HepG2 (cell line): Measurements from ENCODE around the gene CTRL. TPM values are rescaled to one million over a fixed set of nuclear protein-coding genes. Genes with fewer than 3 reads are reported as not detected.

Experiments
- AGO2 ChIP-seq: fragments of 200-400 bp; formaldehyde crosslinking; optimal IDR thresholded peaks from 2 replicates; pipeline ENCODE3; 2017; ENCODE audit warnings: mild to moderate bottlenecking, low read depth, low read length, moderate library complexity
- ARID5B ChIP-seq: IDR thresholded peaks from 2 replicates; pipeline ENCODE4 v1.4.0; 2020; ENCODE audit warnings: mild to moderate bottlenecking, missing genetic modification reagents
- DMAP1 ChIP-seq: IDR thresholded peaks from 2 replicates; pipeline ENCODE4 v1.6.1; 2016
- MIXL1 ChIP-seq: IDR thresholded peaks from 2 replicates; pipeline ENCODE4 v1.6.1; 2016
- NFE2 ChIP-seq: sonication (generic); formaldehyde crosslinking; IDR thresholded peaks from 2 replicates; pipeline ENCODE4 v1.4.0; 2020; ENCODE audit warnings: missing genetic modification reagents
- NR0B2 ChIP-seq: sonication (generic); formaldehyde crosslinking; IDR thresholded peaks from 2 replicates; pipeline ENCODE4 v1.4.0; 2020; ENCODE audit warnings: mild to moderate bottlenecking, missing genetic modification reagents
- NR3C1 ChIP-seq: sonication (generic); formaldehyde crosslinking; IDR thresholded peaks from 2 replicates; pipeline ENCODE4 v1.4.0; 2020; ENCODE audit warnings: missing genetic modification reagents
- PTBP1 ChIP-seq: fragments of 200-400 bp; formaldehyde crosslinking; IDR thresholded peaks from 2 replicates; pipeline ENCODE4 v1.6.1; 2018; ENCODE audit warnings: low read length, low read depth; ENCODE audit not compliant: poor library complexity, severe bottlenecking
- RERE ChIP-seq: IDR thresholded peaks from 2 replicates; pipeline ENCODE4 v1.6.1; 2016; ENCODE audit warnings: low read depth, missing genetic modification reagents, missing compliant biosample characterization
- TCF12 ChIP-seq, 2 experiments: fragments of 450-650 bp in 1 of 2; sonication (generic) in 1 of 2; formaldehyde crosslinking in 1 of 2; IDR thresholded peaks; 2 replicates each; pipeline versions ENCODE4 v1.6.1 to v1.8.0; 2017 to 2022; ENCODE audit warnings: antibody characterized with exemption in 1 of 2, mild to moderate bottlenecking in 1 of 2, missing genetic modification reagents in 1 of 2, moderate library complexity in 1 of 2
- TFE3 ChIP-seq: IDR thresholded peaks from 2 replicates; pipeline ENCODE4 v1.6.1; 2016
- ZNF138 ChIP-seq: sonication (generic); formaldehyde crosslinking; IDR thresholded peaks from 2 replicates; pipeline ENCODE4 v1.5.0; 2020; ENCODE audit warnings: mild to moderate bottlenecking, low read depth, missing genetic modification reagents
- ZNF468 ChIP-seq: sonication (generic); formaldehyde crosslinking; IDR thresholded peaks from 2 replicates; pipeline ENCODE4 v1.8.0; 2022; ENCODE audit warnings: mild to moderate bottlenecking, moderate library complexity, missing genetic modification reagents
- polyA plus RNA-seq, 8 experiments: library from polyadenylated mRNA; depleted of rRNA in 3 of 8; stranded (reverse) in 7 of 8; unstranded in 1 of 8; fragments of >200 nt; fragmentation: Illumina TruSeq in 4 of 8; extraction: Trizol in 4 of 8; gene quantifications; 2 replicates each; pipeline versions ENCODE4 v1.2.1 to v1.2.3, GENCODE V29; 2011 to 2016; ENCODE audit warnings: low read depth in 4 of 8, missing spikeins in 1 of 8, mixed read lengths in 1 of 8; ENCODE audit not compliant: insufficient read depth in 1 of 8
- total RNA-seq, 5 experiments: library from RNA; depleted of rRNA; stranded (reverse); fragments of >200 nt; fragmentation: Illumina TruSeq; extraction: Trizol; gene quantifications; 2 replicates each; pipeline ENCODE4 v1.2.3, GENCODE V29; 2016; ENCODE audit warnings: low read depth in 1 of 5
- TF ChIP-seq, protein P1 (sequence below): sonication (generic); formaldehyde crosslinking; IDR thresholded peaks from 2 replicates; pipeline ENCODE4 v1.5.0; 2020; ENCODE audit warnings: mild to moderate bottlenecking, low read depth, missing genetic modification reagents, borderline replicate concordance
- TF ChIP-seq, protein P2 (sequence below): sonication (generic); formaldehyde crosslinking; IDR thresholded peaks from 2 replicates; pipeline ENCODE4 v1.8.0; 2022; ENCODE audit warnings: mild to moderate bottlenecking, missing genetic modification reagents; ENCODE audit not compliant: insufficient replicate concordance

The CTRL gene
- total and polyA plus RNA-seq, 2 of the 13 experiments (the other 11 are each of a cell fraction or from before 2014, with no cell fraction given), result 1.9 to 2.7 TPM

GRCh38 chr16:67966549-67967182 is 35.0 kb upstream of the CTRL start (continued):
- TF ChIP-seq NR0B2 (CRISPR knock-in tag) (no peak), ARID5B (CRISPR knock-in tag) (0 out of 2 replicates have a peak, but pooled peaks have one; percentile 7), TCF12 (IDR thresholded peaks at IDR 0.05) (no peak), TCF12 (CRISPR knock-in tag; IDR thresholded peaks at IDR 0.05) (no peak), MIXL1 (CRISPR knock-in tag) (no peak), ZNF468 (no peak), NFE2 (CRISPR knock-in tag) (no peak), PTBP1 (no peak), DMAP1 (CRISPR knock-in tag) (peak; percentile 60; the same call in 1 of the 2 replicates), NR3C1 (CRISPR knock-in tag) (no peak), TFE3 (CRISPR knock-in tag) (no peak), AGO2 (peak; percentile 58), ZNF138 (CRISPR knock-in tag) (no peak), RERE (CRISPR knock-in tag) (no peak)
- TF ChIP-seq, protein P1, sequence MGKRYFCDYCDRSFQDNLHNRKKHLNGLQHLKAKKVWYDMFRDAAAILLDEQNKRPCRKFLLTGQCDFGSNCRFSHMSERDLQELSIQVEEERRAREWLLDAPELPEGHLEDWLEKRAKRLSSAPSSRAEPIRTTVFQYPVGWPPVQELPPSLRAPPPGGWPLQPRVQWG, result no peak
- TF ChIP-seq, protein P2, sequence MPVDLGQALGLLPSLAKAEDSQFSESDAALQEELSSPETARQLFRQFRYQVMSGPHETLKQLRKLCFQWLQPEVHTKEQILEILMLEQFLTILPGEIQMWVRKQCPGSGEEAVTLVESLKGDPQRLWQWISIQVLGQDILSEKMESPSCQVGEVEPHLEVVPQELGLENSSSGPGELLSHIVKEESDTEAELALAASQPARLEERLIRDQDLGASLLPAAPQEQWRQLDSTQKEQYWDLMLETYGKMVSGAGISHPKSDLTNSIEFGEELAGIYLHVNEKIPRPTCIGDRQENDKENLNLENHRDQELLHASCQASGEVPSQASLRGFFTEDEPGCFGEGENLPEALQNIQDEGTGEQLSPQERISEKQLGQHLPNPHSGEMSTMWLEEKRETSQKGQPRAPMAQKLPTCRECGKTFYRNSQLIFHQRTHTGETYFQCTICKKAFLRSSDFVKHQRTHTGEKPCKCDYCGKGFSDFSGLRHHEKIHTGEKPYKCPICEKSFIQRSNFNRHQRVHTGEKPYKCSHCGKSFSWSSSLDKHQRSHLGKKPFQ (CRISPR knock-in tag), result no peak
